Hematopoietic multipotent progenitor cell treated with erythropoietin and hydrocortisone succinate and interleukin-3 and kit ligand, for 17 days (in vitro differentiated cells): ENCODE results near the gene TENM4.
"Not testable (repeated sequence)": the region's sequence is repeated elsewhere in the genome, so short reads cannot be mapped to it uniquely, and the experiment has no call there.

Source experiments
- DNase-seq: peaks from one replicate; pipeline ENCODE4 v3.0.0-alpha.2; 2015; ENCODE audit warnings: low spot score

The TENM4 gene

DNA sequence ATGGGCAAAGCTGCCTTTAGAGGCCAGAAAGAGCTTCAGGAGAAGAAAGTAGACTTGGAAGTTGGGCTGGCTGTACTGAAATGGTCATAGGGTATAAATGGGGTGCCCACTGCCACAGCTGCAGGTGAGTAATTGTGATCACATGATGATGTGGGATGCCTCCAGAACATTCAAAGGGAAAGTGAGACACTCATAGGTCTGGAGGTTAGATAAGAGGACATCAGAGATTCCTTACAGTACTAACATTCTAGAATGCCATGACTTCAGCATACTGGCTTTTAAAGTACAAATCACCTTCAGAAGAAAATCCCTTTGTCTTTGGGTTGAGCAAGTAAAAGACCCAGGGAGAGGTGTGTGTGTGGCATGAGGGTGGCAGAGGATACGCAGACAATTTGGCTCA, 419.2 kb downstream of the TENM4 start:
- DNase-seq, result no peak

DNA sequence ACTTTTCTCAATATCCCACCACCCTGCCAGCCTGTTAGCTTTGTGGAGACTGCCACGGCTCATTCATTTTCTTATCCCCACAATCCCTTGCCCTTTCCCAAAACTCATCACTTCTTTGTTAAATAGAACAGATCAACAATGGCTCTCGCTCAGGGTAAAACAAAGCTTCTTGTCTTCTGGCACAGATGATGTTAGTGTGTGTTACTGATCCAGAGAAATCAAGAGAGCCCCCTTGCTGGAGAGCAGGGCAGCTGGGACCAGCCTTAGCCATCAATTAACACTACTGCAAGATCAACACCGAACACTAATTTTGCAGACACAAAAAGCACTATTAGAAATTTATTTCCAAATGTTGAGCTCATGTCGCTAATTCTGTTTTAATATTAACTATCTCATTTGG, 420.9 kb downstream of the TENM4 start:
- no peak for DNase-seq

DNA sequence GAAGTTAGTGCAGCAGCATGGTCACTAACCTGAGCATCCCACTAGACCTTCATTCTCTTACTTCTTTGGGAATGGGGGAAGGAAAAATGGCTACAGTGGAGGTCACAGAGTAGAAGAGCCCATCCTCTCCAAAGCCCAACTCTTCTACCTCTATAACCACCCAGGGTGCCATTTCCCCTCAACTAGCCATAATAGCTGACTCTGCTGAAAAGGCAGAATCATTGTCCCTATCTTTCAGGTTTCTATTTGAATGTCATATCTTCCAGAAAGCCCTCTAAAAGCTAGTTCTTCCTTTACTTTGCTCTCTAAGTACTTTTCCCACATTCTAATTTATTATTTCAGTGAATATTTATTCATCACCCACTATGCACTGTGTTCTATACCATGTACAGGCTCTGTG, 421.6 kb downstream of the TENM4 start:
- no peak for DNase-seq

DNA sequence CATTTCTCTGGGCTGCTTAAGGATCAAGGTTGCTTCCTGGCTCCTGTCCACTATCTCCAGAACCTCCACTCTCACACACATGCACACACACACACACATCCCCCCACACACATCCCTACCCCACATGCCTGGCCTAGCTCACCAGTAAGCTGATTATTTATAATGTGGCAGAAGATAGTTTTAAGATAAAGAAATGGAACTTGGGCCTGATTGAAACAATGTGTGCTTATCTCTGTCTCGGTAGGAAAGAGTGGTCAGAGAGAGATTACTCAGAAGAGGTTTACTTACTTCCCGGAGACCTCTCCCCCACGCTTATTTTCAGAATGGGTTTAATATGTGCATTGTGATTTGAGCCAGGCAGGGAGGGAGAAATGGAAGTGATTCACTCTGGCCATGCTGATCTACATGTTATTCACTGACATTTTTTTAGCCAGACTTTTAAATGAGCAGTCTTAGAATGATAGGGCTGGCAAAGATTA, 422.4 kb downstream of the TENM4 start:
- no peak for DNase-seq

DNA sequence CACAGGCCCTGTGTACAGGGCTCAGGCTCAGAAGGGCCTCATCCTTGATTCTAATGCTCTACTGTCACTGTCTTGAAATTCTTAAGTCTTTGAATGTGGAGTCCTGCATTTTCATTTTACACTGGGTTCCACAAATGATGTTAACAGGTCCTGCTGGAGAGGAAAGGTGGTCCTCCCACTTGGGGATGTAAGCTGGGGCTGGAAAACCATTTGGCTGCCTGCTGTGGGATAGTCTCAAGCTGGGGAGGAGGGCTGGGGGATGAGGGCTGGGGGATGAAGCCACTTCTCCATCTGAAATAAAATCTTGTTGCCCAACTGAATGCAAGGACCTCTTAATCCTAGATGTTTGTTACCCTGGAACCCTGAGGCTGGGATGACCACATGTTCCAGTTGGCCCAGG, 423.0 kb downstream of the TENM4 start:
- no peak for DNase-seq

DNA sequence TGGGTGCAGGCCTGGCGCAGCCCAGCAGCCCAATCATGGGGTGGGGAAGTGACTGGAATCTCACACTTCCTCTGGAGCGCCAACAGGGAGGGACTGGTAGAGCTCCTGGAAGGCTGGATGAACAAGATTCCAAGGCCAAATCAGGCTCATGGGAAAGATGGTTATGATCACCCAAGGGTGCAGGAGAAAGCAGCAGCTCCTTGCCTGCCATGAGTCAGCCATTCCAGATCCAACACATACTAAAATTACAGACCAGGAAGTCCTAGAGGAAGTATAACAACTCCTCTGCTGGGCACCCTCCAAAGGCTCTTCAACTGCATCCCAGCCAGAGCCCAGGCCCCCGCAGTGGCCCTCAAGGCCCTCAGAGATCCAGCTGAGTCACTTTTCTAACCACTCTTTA, 427.3 kb downstream of the TENM4 start:
- DNase-seq, result no peak

DNA sequence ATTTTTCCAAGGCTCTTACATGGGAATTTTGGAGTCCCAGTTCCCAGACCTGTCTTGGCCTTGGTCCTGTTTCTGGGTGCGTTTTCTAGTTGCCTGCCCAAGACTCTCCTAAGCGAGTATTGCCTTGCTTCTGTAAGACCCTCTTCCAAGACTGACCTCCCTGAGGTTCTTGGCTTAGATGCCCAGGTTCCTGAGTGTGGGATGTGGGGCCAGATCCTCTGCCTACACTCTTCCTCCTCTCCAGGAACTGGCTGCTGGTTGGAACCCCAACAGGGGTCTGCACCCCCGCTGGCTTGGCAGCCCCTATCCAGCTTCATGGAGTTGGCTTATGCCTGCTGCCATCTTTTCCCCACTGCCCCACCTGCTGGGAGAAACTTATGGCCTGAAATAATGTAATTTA, 429.5 kb downstream of the TENM4 start:
- DNase-seq, result no peak

DNA sequence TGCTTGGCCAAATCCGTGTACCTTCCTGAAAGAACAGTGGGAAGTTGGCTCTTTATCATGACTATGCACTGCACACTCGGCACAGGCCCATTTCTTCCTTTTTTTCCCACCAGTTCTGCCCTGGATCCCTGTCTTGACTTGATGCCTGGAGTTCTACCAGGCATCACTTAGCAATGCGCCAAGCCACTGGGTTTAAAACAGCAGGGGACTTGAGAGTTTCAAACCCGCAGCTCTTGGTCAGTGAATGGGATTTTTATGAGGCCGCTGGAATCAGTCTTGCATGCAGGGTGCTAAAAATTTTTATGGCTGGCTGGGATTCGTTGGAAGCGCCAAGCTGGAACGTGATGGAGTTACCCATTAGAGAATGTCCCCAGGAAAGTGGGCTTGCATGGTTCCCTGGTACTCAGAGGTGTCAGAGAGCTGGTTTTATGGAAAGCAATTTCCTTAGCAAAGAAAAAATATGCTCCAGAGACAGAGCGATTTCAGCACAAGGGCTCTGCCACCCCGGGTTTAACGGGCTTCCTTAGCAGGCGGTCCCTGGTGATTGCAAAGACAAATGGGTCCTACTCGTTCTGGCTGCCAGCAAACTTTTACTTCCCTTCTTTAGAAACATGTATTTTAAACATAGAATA, 432.9 kb downstream of the TENM4 start:
- DNase-seq, result no peak

DNA sequence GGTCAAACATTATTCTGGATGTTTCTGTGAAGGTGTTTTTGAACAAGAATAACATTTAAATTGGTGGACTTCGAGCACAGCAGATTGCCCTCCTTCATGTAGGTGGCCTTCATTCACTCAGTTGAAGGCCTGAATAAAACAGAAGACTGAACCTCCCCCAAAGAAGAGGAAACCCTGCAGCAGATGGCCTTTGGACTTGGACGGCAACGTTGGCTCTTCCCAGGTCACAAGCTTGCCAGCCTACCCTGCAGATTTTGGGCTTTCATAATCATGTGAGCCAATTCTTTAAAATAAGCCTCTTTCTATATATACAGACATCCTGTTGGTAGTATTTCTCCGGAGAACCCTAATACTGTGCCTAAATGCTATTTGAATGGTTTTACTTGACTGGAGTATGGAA, 434.0 kb downstream of the TENM4 start:
- DNase-seq, result no peak

DNA sequence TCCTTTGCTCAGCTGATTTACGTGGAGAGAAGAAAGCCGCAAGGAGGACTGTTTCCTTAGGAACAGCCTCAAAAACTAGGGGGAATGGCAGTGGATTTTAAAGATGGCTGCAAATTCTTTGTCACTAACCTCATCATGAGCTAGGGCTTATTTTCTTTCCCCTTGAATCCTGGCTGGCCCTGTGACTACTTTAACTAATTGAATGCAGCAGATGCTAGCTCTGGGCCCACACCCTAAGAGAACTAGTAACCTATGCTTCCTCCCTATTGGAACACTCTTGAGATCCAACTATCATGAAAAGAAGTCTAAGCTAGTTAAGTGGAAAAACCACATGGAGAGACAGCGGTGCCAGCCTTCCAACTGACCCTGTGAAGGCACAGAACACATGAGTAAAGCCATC, 444.8 kb downstream of the TENM4 start:
- no peak for DNase-seq

DNA sequence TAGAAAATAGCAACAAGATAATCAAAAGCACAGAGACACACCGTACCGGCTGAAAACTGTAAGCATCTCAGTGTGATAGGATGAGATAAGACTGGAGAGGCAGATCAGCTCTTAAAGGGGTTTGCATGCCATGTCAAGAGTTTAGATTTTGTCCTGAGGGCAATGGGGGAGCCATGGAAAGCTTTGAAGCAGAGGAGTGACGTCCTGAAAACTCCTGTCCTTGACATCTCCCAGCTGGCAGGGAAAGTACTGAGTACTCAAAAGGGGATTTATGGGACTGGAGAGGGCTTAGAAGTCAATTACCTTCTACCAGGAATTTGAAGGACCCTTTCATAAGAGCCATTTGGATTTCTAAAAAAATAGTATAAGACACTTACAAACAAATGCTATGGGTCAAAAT, 445.7 kb downstream of the TENM4 start:
- no peak for DNase-seq

DNA sequence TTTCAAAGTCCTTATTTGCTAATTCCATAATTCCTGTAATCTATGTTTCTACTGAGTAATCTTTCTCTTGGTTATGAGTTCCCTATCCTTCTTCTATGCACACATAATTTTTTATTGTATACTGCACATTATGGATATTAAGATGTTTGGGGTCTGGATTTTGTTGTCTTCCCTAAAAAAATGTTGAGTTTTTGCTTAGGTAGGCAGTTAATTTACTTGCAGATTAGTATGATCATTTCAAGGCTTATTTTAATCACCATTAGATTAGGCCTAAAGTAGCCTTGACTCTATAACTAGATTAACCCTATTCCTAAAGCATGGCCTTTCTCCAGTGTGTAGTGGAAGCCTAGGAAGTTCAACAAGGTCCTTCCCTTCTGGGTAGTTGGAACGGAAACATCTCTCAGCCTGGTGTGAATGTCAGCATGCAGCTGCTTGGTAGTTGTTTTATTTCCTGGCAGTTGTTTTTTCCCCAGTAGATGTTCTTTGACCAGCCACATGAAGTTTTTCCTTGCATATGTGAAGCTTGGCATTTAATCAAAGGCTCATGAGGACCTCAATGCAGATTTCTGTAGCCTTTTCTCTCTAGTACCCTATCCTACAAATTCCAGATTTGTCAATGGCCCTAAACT, 446.9 kb downstream of the TENM4 start:
- no peak for DNase-seq

DNA sequence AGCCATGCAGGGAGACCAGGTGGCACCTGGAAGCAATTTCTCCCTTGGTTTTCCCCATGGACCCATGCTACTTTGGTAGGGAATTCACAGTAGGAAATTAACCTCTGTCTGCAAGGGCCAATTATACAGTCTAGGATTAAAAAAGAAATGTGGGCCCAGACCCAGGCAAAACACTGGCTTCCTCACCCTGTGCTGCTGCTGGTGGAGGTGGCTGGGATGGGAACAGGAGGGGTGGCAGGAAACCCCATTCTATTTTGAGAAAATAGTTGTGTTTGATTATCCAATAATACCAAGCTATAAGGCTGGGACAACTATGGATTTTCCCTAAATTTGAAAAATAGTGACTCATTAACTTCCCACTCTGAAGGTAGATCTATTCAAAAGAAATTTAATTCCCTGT, 449.1 kb downstream of the TENM4 start:
- DNase-seq, result no peak

DNA sequence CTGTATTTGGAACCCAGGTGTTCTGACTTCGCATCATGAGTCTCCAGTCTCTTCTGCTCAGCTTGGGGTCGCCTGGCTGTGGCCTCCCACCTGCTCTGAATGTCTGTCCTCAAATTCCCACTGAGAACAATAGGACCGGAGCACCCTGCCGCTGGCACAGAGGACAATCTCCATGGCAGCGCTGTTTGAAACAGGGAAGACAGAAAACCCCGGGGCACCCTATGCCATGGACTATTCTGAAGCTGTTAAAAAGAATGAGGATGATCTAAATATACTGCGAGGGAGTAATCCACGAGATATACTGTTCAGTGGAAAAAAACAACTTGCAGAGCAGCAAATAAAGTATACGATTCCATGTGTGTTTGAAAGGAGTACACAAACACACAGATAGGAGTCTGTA, 450.6 kb downstream of the TENM4 start:
- no peak for DNase-seq

DNA sequence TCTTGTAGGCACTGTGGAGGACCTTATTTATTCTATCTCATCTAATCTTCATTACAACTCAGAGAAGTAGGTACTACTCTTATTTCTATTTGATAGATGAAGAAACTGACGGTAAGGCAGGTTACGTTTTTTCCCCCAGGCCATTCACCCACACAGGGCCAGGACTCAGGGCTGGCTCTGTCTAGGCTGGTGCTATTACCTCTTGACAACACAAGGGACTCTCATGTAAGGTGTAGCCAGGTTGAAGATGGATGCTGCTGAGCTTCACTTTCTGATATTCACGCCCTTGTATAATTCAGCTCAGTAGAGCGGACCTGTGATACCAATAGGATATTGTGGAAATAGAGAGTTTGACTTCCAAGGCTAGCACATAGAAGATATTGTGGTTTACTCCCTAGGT, 453.1 kb downstream of the TENM4 start:
- no peak for DNase-seq

DNA sequence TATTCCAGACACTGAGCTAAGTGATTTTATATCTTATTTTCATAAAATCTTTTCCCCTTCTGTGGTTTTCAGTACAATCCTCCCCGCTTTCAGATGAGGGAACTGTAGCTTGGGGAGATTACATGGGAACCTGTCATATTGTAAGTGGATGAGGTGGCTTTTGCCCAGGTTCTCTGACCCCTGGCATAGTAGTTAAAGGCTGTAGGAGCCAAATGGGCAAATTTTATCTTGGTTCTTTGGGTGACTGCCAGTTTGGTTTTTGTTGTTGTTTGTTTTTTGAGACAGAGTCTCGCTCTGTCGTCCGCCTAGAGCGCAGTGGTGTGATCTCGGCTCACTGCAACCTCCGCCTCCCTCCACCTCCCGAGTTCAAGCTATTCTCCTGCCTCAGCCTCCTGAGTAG, 454.5 kb downstream of the TENM4 start:
- DNase-seq, result no peak

DNA sequence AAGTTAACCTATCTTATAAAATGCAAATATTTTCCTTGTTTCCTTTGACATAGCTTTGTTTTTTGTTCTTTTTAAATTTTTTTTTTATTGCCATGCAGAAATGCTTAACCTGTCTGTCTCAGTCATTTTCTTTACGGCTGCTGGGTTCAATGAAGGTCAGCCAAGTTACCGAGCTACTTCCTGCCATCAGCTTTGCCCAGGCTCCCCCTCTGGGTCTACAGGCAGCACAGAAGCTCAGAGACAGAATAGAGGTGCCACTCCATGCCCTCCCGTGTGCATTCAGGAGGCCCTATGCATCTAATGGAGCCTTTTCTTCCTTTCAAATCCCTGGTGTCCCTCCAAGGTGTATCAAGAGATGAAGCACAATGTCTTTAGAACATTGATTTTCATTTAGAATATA, 455.2 kb downstream of the TENM4 start:
- no peak for DNase-seq

DNA sequence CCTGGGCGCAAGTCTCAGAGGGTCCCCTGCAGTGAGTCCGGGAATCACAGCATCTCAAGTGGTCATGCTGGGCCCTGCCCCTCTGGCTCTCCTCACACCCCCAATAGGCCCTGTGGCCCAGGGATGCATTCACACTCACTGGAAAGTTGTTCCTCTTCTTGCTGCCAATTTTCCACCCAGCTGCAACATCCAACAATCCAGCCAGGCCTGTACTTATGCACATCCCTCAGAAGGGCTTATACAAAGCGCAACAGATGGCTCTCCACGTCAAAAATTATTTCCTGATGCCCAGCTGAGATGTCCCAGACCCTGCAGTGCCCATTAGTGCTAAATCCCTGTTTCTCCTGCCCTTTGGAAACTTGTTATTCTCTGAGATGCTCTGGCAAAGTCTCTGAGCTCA, 458.4 kb downstream of the TENM4 start:
- no peak for DNase-seq

DNA sequence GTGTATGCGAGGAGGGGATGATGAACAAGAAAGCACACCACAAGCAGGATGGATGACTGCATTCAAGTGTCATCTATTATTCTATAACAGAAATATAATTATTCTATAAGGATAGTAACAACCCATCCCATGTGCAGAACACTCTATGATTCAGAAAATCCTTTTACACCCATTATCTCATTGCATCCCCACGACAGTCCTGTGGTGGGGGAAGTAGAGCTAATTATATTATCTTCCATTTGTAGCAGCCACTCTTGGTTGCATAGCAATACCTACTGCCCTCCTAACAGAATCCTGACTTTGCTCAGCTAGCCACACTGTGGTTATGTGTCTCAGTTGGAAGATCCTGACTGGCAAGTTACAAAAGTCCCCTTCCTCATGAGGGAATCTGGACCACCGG, 459.7 kb downstream of the TENM4 start:
- no peak for DNase-seq

DNA sequence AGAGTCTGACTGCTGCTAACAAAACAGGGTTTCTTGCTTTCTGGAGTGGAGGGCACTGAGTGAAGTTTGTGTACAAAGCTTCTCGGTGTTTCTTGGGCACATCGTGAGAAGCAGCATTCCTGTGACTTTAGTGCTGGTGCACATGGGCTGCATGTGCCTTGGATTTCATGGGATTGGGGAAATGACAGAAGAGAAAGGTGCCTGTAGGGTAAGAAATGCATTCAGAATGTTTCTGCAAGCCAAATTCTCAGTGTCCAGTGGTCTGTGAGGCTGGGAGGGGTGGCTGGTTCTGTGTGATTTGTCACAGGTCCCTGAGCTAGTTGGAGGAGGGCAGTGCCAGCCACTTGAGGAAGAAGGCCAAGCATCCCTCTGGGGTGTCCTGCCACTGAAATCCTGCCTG, 462.0 kb downstream of the TENM4 start:
- DNase-seq, result no peak

DNA sequence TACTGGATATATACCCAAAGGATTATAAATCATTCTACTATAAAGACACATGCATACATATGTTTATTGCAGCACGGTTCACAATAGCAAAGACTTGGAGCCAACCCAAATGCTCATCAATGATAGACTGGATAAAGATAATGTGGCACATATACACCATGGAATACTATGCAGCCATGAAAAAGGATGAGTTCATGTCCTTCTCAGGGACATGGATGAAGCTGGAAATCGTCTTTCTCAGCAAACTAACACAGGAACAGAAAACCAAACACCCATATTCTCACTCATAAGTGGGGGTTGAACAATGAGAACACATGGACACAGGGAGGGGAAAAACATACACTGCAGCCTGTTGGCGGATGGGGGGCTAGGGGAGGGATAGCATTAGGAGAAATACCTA, 463.0 kb downstream of the TENM4 start:
- not testable (repeated sequence) for DNase-seq

DNA sequence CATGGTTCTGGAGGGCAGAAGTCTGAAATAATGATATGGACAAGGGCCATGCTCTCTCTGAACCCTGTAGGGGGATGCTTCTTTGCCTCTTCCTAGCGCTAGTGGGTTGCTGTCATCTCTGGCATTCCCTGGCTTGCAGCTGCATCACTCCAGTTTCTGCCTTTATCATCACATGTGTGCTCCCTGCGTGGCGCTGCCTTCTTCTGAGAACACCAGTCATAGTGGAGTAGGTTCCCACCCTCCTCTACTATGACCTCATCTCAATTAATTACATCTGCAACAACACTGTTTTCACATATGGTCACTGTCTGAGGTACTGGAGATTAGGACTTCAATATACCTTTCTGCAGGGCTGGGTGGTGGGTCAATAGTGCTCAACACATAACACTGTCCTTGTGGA, 463.8 kb downstream of the TENM4 start:
- no peak for DNase-seq

DNA sequence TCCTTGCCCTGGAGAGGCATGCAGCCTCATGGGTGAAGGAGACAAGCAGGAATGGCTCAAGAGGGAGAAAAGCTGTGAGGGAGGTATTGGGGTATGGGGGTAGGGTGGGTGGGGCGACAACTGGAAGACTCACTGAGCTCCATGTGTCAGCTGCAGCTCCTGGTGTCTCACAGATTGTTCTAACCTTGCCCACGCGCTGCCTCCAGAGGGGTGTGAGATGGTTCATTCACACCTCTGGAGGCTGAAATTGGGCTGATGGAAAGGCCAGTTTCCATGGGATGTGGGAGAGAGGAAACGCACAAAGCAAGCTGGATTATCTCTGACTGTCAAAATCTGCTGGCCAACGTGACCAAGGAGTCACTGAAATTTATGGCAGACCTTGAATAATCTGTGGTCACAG, 465.7 kb downstream of the TENM4 start:
- DNase-seq, result no peak

DNA sequence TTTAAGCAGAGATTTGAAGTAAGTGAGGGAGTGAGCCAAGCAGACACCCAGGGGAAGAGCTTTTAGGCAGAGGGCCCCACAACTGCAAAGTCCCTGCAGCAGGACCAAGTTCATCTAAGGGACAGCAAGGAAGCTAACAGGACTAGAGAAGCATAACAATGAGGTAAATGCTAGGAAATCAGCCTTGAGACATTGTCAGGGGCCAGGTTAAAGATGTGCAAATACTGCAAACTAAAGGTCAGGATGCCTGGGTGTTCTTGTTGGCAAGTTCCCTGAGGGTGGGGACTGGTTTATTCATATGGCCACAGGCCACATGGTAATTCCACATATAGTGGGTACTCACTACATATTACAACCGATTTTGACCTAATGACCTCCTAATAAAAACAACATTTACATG, 467.0 kb downstream of the TENM4 start:
- no peak for DNase-seq
